HCEC 1CT (cell line): Measurements from ENCODE around the gene AP5S1.
"Not testable (repeated sequence)": the region's sequence is repeated elsewhere in the genome, so short reads cannot be mapped to it uniquely, and the experiment has no call there.

ENCODE experiments used
- DNase-seq: peaks from one replicate; pipeline ENCODE4 v3.0.0-alpha.2; 2017

Gene AP5S1

GRCh38 chr20:3794168-3794567 lies 26.2 kb upstream of the AP5S1 start:
- DNase-seq: not testable (repeated sequence)

GRCh38 chr20:3794701-3795420 lies 25.5 kb upstream of the AP5S1 start:
- DNase-seq: no peak

DNA sequence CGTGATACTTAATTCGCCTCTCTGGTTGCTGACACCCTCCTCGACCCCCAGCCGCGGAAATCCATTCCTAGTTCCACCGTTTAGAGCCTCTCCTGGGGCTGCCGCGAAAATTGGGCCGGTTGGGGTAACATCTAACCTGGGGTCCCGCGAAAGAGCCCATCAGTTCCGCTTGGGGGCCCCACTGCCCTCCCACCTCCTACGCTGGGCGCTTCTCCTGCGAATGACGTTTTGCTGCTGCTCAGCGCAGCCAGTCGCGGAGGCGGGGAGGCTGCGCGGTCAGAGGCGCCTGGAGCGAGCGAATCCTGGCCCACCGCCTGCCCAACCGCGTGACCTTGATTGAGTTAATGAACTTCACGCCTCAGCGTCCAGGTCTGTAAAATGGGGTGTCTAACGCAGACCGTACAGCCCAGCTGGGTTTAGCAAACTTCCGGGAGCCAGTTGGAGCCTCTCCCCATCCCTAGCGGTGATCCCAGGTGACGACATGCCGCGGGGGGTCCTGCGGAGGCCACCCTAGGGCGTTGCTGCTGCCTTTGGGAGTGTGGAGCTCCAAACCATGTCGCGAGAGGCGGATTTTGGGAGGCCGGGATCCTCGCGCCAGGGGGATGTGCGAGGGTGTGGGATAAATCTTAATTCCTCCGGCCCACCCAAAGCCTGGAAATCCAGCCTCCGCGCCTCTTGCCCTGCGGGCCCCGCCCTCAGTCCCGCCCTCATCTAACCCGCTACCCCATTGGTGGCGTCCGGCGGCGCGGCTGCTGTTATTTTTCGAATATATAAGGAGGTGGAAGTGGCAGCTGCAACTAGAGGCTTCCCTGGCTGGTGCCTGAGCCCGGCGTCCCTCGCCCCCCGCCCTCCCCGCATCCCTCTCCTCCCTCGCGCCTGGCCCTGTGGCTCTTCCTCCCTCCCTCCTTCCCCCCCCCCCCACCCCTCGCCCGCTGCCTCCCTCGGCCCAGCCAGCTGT lies 24.6 kb upstream of the AP5S1 start, which contains the start of gene CDC25B:
TSS of gene CDC25B (plus strand) at position 800 of the 958 bp plus-strand sequence. CDS start 222 bp downstream, outside the sequence.
- DNase-seq: peak; percentile 95

DNA sequence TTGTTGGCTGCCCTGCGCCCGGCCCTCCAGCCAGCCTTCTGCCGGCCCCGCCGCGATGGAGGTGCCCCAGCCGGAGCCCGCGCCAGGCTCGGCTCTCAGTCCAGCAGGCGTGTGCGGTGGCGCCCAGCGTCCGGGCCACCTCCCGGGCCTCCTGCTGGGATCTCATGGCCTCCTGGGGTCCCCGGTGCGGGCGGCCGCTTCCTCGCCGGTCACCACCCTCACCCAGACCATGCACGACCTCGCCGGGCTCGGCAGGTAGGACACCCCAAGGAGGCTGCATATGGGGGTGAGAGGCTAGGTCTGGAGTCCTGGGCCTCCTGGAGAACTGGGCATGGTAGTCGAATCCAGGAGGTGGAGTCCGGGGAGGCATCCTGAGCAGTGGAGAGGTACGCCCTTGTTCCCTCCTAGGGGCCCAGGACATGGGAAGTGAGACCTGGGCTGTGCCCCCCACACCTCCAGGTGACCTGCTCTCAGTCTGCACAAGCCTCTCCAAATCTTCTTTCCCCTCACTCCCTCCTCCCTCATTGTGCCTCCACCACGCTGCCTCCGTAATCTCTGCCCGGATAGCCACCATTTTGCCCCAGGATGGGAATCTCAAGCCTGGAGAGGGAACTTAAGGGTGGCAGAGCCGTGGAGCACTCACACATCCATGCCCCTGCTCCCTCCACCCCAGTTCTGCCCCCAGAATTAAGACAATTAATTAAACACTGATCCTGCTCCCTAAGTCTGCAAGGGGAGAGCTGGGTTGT lies 23.7 kb upstream of the AP5S1 start:
- DNase-seq: no peak

DNA sequence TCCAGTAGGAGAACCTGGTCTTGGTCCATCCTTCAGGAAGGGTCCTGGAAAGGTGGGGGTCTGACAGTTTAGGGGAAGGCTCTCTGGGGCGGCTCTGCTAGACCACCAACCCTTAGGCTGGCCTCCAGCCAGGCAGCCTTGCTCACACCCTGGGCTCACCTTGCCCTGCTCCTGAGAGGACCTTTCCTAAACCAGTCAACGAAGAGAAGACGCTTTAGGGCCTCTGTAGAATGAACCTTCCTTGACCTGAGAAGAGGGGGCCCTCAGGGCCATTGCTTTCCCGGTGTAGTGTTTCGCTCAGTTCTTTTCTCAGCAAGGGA lies 23.2 kb upstream of the AP5S1 start:
- no peak for DNase-seq

DNA sequence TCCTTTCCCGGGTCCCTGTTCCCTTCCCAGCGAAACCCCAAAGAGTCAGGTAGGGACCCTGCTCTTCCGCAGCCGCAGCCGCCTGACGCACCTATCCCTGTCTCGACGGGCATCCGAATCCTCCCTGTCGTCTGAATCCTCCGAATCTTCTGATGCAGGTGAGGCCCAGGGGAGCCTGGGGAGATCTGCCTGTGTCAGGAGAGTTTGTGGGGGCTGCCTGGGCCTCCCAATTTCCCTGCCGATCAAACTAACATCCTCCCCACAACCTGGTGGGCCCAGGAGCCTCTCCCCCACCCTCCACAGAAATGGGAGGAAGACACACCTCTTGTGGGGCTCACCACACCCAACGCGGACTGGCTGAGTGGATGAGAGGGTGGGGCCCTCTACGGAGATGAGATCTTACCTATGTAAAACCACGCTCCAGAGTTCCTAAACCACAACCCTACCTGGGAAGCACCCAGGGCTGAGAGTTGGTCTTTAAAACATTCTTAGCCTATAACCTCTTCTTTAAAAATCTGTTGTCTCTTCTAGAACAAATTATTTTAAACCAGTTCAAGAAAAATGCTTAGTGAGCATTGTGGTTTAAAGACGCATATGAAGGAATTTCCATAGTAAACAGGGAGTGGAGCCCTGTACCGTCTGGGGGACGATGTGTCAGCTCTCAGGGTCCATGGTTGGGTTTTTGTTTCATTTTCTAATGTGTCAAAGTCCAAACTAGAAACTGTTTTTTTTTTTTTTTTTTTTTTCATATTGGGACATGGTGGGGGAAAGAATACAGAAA lies 22.6 kb upstream of the AP5S1 start:
- DNase-seq: no peak

DNA sequence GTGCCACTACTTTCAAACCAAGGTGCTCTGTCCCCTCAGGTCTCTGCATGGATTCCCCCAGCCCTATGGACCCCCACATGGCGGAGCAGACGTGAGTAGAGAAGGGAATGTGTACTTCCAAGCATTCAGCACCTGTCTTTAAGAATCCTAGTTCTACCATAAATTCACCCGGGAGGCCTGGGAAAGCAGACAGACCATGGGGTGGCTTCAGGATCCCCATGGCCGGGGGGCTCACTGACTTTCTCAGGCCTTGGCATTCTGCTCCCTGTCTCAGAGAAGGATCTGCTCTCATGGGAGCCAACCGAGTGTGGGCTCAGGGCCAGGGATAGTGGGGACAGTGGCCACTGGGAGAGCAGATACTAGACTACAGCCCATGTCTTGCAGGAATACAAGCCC lies 22.0 kb upstream of the AP5S1 start:
- no peak for DNase-seq

- no peak for DNase-seq
Measured at GRCh38 chr20:3798908-3799248, 21.5 kb upstream of the AP5S1 start.

DNA sequence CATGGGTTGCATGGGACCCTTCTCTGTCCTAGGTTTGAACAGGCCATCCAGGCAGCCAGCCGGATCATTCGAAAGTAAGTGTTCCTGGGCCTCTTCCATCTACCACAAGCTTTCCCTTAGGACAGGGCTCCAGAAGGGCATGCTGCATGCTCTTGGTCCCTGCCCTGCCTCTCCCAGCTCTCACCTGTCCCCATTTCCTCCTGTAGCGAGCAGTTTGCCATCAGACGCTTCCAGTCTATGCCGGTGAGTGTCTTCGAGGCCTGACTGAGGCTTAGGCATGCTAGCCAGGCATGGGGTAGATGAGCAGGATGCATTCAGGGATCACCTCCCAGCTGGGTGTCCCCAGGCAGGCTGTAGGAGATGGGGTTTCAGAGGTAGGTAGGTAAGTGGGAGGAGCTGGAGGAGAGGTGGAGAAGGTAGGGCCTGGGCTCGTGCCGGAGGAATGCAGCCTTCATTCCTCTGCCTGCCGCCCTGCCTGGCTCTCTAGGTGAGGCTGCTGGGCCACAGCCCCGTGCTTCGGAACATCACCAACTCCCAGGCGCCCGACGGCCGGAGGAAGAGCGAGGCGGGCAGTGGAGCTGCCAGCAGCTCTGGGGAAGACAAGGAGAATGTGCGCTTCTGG lies 20.0 kb upstream of the AP5S1 start:
- DNase-seq: no peak

GRCh38 chr20:3800878-3801260 lies 19.5 kb upstream of the AP5S1 start:
- DNase-seq: no peak

GRCh38 chr20:3801299-3801698 lies 19.0 kb upstream of the AP5S1 start:
- no peak for DNase-seq

GRCh38 chr20:3801846-3802245 lies 18.5 kb upstream of the AP5S1 start:
- DNase-seq: no peak

DNA sequence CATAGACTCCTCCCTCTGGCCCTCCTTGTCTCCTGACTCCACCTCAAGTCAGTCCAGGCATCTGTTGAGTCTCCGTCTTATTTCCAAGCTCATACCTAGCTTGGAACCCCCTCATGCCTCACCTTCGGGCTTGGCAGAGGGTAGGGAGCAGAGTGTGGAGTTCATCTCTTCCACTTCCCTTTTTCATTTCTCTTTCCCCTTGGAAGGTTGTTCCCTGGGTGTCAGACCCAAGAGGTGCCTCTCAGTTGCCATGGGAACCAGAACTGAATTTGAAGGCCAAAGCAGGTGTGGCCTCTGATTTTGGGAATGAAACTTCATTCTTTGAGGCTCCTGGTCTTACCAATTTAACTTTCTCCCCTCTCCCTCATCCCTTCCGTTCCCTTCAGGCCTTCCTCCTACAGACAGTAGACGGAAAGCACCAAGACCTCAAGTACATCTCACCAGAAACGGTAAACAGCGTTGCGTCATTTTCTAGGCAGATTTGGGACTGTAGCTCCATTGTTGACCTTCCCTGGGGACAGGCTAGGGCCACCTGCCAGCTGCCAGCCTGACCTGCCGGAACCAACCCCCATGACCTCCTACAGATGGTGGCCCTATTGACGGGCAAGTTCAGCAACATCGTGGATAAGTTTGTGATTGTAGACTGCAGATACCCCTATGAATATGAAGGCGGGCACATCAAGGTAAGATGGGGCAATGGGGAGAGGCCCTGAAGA lies 17.7 kb upstream of the AP5S1 start:
- no peak for DNase-seq

- DNase-seq: no peak
Measured at GRCh38 chr20:3803289-3803688, 17.1 kb upstream of the AP5S1 start.

DNA sequence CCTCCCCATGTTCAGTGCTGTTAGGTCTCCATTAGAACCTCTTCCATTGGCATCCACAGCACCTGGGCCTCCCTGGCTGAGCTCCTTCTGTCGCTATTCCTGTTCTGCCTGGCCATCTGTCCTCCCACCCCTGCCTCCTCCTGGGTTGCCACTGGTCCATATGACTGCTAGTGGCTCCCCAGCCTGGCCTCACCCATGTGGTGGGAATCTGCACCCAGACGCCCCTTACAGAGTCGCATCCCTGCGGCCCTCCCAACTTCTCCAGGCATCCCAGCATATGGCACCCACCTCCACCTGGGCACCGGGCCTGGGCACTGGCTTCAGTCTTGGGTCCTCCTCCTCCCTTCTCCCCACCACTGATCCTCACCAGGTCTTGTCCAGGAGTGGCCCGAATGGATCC lies 16.5 kb upstream of the AP5S1 start:
- no peak for DNase-seq

- DNase-seq: no peak
Measured at GRCh38 chr20:3804254-3804751, 16.0 kb upstream of the AP5S1 start.

DNA sequence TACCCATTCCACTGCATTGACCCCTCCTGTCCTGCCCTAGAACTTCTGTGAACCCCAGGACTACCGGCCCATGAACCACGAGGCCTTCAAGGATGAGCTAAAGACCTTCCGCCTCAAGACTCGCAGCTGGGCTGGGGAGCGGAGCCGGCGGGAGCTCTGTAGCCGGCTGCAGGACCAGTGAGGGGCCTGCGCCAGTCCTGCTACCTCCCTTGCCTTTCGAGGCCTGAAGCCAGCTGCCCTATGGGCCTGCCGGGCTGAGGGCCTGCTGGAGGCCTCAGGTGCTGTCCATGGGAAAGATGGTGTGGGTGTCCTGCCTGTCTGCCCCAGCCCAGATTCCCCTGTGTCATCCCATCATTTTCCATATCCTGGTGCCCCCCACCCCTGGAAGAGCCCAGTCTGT lies 15.6 kb upstream of the AP5S1 start:
- no peak for DNase-seq

DNA sequence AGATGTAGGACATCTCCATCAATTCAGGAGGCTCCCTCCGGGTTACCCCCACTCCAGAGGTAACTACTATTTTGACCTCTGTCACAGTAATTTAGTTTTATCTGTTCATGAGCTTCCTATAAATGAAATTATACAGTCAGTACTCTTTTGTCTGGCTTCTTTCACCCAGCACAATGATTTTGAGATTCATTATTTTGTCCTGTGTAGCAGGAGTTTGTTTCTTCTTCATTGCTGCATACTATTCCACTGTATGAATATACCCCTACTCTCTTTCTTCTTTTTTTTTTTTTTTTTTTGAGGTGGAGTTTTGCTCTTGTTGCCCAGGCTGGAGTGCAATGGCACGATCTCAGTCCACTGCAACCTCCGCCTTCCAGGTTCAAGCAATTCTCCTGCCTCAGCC lies 11.8 kb upstream of the AP5S1 start:
- no peak for DNase-seq

DNA sequence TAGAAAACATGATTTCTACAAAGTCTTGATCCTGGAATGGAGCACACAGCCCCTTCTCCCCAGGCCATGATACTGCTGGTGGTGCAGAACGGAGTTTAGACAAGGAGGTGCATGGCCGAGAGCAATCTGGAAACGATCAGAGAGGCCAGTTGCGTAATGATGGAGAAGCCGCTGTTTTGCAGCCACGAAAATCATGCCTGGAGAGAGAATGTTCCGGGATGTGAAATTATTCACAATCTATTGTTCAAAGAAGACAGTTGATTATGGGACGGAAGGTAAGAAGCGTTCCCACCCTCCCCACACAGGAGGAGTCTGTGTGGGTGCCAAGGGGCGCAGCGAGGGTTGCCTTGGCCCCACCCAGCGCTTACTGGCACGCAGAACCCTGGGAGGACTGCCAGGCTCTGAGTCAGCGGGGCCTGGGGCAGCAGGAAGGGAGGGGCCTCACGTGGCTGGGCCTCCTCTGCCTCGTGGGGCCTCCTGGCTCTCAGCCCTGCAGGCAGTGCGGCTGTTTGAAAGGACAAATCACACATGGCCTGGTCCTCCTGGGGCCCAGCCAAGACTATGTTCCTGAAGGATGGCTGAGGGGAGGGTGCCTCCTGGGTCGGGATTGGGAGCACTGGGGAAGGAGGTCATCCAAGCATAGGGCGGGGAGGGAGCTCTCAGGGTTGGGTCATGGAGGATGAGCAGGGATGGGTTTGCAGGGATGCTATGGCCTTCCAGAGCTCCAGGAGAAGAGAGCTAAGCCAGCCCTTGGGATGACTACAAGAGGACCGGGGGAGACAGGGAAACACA lies 8.7 kb upstream of the AP5S1 start:
- peak; percentile 97 for DNase-seq

- no peak for DNase-seq
Measured at GRCh38 chr20:3812259-3812681, 8.1 kb upstream of the AP5S1 start.
